Inferior parietal cortex (tissue), 1 donor: ENCODE results near the gene OPA3.
A peak's percentile ranks its signal among the peaks of the same experiment; 100 is the strongest.

Source experiments
- DNase-seq: peaks from one replicate; pipeline ENCODE4 v3.0.0-alpha.2; 2016; ENCODE audit errors: extremely low spot score

OPA3 gene

DNA sequence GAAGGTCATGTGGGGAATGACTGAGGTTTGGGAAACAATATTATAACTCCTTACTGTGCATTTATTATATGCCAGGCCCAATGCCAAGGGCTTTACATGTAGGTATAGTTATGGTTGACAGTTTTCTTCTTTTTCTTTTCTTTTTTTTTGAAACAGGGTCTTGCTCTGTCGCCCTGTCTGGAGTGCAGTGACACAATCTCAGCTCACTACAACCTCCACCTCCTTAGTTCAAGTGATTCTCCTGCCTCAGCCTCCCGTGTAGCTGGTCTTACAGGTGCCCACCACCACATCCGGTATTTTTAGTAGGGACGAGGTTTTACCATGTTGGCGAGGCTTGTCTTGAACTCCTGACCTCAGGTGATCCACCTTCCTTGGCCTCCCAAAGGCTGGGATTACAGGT, 101.6 kb downstream of the OPA3 start:
- no peak for DNase-seq

DNA sequence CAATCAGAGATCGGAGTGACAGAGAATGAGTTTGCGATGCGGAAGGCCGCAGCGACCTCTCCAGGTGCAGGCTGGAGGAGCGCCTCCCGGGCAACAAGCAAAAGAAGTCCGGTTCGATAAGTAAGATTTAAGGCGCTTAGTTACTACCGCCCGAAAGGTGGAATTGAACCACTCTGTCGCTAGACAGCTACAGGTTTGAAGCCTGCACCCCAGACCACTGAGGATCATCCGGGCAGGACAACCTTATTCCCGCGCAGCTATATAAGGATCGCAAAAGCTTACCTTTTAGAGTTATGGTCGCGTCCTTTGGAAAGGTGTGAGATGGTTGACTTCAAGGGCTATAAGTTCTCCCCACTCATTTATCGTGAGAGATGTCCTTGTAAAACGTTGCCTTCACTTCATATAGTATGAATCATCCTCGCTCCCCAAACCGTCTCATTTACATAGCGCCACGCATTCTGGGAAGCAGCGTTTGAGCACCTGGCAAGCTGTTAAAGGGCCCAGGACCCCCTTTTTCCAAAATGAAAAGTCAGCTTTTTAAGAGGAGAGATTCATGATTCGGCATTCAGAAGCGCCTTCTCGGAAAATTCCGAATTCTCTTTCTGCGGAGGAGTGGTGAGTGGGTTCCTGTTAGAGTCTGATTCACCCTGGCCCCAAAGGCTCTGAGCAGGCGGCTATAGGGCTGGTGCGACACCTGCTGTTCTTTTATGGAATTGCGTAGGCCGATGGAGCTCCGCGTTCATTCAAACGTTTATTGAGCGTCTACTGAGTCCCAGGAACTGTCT, 106.0 kb downstream of the OPA3 start:
- peak; percentile 94 for DNase-seq

DNA sequence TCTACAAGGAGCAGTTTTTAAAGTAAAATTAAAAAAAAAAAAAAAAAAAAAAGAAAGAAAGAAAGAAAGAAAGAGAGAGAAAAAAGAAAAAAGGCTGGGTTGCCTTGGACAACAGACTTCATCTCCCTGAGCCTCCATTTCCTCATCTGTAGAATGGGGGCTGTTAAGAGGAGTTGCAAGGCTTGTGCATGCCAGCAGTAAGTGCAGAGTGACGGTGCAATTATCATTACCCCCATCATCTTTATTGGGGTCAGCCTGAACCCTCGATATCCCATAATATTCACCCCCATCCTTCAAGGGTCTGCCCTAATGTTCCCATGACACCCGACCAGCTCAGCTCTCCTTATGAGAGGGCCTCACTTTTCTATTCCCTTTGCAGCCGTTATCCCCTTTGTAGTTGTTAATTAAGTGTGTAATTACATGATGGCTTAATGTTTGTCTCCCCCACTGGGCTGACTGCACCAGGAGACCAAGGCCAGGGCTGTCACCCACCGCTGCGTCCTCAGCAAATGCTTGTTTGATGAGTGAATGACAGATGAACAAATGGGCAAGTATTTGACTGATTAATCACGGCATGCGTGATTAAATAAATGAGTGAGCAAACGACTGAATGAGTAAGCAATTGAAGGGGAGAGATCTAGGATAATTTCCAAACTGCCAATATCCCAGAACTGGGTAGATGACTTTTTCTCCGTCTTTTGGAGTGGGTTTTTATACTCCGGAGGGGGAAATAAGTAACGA, 106.7 kb downstream of the OPA3 start:
- DNase-seq: no peak
